CD4-positive, alpha-beta T cell treated with Interleukin-4 for 1 hour (primary cell): Measurements from ENCODE around the gene GJA10.
"Not testable (repeated sequence)": the region's sequence is repeated elsewhere in the genome, so short reads cannot be mapped to it uniquely, and the experiment has no call there.

Experiments
- DNase-seq, 2 donors: peaks; one replicate each; pipeline ENCODE4 v3.0.0-alpha.2; 2020 to 2022

Gene GJA10

DNA sequence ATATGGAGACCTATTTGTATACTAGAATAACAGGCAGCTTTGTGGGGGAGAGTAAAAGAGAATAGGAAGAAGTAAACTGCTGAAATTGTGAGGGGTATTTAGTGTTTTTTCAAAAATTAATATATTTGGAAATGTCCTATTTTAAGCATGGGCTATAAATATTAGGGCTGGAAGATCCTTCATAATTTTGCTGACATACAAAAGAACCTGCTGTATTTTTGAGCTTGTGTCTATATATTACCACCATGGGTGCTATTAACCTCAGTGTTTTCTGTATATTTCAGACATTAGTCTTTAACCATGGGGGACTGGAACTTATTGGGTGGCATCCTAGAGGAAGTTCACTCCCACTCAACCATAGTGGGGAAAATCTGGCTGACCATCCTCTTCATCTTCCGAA, at the start of gene GJA10:
TSS of gene GJA10 (plus strand) at position 301 of the 400 bp plus-strand sequence. CDS start at position 301, 0 bp downstream.
- no peak for DNase-seq

DNA sequence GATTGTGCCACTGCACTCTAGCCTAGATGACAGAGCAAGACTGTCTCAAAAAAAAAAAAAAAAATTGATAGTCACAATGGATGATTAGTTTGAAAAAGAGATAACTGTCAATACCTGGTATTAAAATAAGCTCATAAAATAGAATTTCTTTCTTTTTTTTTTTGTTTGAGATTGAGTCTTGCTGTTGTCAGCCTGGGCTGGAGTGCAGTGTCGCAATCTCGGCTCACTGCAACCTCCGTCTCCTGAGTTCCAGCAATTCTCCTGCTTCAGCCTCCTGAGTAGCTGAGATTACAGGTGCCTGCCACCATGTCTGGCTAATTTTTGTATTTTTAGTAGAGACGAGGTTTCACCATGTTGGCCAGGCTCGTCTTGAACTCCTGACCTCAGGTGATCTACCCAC, 46.8 kb upstream of the GJA10 start:
- DNase-seq: not testable (repeated sequence)

DNA sequence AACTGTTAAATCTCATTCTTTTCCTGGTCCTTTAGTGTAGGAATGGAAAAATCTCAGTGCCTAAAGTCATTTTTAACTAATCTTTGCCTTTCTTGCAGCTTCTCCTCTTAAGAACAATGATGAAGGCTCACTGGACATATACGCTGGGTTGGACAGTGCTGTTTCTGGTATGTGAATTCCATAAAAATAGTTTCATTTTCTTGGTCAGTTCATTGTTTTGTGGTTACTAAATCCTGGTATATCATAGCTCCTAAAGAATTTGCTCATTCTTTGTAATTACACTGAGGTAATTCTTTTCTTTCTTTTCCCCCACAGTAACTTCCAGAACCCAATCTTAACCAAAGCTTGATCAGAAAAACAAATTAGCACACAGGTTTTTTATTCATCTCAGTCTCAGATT, 41.2 kb upstream of the GJA10 start:
- DNase-seq: no peak

DNA sequence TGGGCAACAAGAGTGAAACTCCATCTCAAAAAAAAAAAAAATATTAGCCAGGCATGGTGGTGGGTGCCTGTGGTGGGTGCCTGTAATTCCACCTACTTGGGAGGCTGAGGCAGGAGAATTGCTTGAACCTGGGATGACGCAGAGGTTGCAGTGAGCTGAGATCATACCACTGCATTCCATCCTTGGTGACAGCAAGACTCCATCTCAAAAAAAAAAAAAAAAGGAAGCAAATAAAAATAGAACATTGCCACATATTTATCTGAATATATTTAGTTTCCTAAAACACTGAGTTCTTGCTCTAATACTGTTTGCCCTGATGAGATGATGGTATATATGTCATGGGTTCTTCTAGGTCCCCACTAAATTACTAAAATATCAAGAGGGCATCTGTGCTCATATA, 36.2 kb upstream of the GJA10 start:
- DNase-seq: no peak

DNA sequence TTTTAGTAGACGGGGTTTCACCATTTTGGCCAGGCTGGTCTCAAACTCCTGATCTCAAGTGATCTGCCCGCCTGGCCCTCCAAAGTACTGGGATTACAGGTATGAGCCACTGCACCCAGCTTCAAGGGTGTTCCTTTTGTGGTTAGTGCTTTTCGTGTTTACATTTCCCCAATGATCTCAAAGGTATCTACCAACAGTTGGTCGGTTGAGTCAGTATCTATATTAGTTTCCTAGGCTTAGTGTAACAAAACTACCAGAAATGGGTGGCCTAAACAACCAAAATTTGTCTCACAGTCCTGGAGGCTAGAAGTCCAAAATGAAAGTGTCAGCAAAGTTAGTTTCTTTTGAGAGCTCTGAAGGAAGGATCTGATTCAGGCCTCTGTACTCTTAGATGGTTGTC, 34.5 kb upstream of the GJA10 start:
- DNase-seq: no peak

DNA sequence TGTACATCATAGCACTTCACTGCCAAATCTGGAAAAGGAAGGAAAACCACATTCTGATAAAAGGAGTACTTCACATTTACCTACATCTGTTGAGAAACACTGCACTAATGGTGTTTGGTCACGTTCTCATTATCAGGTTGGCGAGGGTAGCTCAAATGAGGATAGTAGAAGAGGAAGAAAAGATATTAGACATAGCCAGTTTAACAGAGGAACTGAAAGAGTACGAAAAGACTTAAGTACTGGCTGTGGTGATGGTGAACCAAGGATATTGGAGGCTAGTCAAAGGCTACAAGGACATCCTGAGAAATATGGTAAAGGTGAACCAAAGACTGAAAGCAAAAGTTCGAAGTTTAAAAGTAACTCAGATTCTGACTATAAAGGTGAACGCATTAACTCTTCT, 32.0 kb upstream of the GJA10 start:
- DNase-seq: no peak

DNA sequence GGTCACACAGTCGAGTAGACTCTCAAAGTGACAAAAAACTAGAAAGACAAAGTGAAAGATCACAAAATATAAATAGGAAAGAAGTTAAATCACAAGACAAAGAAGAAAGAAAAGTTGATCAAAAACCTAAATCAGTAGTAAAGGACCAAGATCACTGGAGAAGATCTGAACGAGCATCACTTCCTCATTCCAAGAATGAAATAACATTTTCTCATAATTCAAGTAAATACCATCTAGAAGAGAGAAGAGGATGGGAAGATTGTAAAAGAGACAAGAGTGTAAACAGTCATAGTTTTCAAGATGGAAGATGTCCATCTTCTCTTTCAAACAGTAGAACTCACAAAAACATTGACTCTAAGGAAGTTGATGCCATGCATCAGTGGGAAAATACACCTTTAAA, 31.6 kb upstream of the GJA10 start:
- no peak for DNase-seq

DNA sequence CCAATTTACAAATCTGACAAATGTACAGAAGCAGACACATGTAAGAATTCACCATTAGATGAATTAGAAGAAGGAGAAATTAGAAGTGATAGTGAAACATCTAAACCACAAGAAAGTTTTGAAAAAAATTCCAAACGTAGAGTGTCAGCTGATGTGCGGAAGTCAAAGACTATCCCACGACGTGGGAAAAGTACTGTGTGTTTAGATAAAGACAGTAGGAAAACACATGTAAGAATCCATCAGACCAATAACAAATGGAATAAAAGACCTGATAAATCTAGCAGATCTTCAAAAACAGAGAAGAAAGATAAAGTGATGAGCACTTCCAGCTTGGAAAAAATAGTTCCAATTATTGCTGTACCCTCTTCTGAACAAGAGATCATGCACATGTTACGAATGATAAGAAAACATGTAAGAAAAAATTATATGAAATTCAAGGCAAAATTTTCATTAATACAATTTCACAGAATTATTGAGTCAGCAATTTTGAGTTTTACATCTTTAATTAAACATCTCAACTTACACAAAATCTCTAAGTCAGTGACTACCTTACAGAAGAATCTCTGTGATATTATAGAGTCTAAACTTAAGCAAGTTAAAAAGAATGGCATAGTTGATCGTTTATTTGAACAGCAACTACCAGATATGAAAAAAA, 28.1 kb upstream of the GJA10 start:
- DNase-seq: no peak

DNA sequence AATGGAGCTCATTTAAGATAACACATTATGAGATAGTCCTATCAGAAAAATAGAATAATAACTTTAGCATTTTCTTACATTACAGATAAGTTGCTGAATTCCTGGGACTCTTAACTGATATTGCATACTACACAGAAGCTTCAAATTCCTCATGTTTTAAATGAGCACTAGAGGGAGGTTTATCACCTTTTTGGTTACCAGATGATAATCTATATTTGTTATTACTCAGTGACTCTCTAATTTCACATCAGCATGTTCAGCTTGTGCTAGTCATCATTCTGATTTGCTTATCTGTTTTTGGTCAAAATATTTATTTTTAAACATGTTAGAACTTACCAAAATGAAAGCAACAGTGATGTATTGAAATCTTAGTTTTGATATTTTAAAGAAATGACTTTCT, 20.5 kb upstream of the GJA10 start:
- no peak for DNase-seq

DNA sequence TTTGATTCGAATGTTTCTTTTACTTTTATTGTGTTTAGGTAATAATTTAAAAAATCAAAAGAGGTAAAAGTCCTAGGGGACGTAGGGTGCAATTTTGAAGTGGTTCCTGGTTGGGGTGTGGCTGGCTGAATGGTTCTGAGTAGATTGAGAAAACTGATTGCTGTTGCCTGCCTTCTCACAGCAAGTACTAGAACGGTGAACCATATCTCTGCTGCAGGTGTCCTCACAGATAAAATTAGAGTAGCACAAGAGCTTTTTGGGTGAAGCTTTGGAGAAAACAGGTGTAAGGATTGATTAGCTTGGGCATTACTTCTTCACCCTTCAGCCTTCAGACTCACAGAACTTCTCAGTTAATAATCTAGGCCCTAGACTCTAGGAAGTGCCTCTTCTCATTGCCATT, 19.8 kb upstream of the GJA10 start:
- DNase-seq: no peak

DNA sequence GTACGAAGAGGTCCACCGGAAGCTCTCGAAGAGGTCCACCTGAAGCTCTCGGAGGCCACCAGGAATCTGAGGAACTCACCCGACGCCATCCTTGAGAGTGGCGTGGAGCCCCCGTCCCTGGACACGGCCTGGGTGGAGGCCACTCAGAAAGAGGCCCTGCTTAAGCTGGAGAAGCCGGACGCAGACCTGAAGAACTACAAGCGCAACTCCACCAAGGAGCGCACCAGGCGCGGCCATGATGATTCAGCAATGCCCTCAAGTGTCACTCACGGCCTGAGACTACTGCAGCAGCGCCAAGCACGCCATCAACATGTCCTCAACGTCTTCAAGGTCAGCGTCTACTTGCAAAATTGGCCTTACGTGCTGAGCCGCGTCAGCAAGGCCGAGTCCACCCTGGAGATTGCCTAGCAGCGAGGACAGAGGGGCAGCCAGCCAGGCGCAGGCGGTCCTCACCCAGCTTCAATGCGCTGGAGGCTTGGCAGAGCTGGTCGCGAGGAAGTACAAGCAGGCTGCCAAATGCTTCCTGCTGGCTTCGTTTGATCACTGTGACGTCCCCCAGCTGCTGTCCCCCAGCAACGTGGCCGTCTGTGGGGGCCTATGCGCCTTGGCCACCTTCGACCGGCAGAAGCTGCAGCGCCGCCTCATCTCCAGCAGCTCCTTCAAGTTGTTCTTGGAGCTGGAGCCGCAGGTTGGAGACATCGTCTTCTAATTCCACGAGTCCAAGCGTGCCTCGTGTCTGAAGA, 7.7 kb upstream of the GJA10 start:
- DNase-seq: no peak

DNA sequence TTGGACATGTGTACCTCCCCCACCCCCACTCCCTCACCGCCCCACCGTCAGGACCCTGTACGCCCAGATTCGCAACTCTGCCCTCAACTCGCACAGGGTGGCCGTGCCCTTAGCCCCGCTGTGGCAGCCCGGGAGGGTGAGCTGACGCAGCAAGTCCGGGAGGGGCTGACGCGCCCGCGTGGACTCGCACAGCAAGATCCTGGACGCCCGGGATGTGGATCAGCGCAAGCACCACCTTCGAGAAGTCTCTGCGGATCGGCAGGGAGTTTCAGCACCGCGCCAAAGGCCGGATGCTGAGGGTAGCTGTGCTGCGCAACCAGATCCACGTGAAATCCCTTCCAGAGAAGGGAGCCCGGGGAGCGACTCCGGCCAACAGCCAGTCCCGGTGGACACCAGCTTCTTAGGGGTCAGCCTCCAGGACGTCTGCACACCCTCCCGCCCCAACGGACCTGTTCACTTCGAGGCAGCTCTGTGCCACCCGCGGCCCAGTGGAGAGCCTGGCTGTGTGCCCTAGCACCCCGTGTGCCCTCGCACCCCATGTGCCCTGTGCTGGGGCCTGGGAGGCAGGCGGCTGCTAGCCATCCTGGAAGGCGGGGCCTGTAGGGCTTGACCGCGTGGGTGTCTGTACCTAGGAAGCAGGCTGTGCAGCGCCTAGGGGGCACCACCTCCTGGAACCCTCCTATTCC, 6.7 kb upstream of the GJA10 start:
- no peak for DNase-seq

DNA sequence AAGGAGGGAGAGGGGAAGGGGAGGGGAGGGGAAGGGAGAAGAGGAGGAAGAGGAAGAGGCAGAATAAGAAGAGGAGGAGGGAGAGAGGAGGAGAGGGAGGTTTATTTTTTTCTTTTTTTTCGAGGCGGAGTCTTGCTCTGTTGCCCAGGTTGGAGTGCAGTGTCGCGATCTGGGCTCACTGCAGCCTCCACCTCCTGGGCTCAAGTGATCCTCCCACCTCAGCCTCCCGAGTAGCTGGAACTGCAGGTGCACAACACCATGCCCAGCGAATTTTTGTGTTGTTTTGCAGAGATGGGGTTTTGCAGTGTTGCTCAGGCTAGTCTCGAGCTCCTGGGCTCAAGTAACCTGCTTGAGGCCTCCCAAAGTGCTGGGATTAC, 6.1 kb upstream of the GJA10 start:
- no peak for DNase-seq

DNA sequence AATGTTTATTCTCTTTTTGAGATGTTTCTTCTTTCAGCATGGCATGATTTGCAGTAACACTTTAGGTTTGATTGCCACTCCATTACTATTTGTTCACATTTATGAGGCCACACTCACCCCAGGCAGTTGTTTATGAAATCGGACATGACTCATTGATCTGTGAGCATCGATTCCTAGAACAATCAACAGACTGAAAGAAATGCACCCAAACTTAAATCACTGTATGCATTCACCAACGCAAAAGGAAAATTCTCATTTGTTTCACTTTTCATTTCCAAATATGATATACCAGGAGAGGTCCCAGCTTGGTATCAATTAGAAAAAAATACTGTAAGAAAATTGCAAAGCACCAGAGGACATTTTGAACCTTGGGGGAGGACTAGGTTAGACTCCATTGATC, 5.4 kb upstream of the GJA10 start:
- DNase-seq: no peak

DNA sequence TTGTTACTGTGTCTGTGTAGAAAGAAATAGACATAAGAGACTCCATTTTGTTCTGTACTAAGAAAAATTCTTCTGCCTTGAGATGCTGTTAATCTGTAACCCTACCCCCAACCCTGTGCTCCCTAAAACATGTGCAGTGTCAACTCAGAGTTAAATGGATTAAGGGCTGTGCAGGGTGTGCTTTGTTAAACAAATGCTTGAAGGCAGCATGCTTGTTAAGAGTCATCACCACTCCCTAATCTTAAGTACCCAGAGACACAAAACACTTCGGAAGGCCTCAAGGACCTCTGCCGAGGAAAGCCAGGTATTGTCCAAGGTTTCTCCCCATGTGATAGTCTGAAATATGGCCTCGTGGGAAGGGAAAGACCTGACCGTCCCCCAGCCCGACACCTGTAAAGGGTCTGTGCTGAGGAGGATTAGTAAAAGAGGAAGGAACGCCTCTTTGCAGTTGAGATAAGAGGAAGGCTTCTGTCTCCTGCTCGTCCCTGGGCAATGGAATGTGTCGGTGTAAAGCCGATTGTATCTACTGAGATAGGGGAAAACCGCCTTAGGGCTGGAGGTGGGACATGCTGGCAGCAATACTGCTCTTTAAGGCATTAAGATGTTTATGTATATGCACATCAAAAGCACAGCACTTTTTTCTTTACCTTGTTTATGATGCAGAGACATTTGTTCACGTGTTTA, 3.3 kb upstream of the GJA10 start:
- not testable (repeated sequence) for DNase-seq

DNA sequence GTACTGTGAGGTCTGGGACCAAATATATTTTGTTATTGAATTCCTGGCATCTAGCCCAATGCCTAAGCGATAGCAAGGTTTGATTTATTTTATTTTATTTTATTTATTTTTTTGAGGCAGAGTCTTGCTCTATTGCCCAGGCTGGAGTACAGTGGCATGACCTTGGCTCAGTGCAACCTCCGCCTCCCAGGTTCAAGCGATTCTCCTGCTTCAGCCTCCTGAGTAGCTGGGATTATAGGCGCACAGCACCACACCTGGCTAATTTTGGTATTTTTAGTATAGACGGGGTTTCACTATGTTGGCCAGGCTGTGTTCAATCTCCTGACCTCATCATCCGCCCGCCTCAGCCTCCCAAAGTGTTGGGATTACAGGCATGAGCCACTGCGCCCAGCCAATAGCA, 1.7 kb upstream of the GJA10 start:
- not testable (repeated sequence) for DNase-seq

DNA sequence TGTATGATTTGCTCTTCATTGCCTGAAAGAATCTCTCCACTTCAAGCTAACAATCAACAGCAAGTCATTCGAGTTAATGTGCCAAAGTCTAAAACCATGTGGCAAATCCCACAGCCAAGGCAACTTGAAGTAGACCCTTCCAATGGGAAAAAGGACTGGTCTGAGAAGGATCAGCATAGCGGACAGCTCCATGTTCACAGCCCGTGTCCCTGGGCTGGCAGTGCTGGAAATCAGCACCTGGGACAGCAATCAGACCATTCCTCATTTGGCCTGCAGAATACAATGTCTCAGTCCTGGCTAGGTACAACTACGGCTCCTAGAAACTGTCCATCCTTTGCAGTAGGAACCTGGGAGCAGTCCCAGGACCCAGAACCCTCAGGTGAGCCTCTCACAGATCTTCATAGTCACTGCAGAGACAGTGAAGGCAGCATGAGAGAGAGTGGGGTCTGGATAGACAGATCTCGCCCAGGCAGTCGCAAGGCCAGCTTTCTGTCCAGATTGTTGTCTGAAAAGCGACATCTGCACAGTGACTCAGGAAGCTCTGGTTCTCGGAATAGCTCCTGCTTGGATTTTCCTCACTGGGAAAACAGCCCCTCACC, 1.1 kb downstream of the GJA10 start:
- no peak for DNase-seq

DNA sequence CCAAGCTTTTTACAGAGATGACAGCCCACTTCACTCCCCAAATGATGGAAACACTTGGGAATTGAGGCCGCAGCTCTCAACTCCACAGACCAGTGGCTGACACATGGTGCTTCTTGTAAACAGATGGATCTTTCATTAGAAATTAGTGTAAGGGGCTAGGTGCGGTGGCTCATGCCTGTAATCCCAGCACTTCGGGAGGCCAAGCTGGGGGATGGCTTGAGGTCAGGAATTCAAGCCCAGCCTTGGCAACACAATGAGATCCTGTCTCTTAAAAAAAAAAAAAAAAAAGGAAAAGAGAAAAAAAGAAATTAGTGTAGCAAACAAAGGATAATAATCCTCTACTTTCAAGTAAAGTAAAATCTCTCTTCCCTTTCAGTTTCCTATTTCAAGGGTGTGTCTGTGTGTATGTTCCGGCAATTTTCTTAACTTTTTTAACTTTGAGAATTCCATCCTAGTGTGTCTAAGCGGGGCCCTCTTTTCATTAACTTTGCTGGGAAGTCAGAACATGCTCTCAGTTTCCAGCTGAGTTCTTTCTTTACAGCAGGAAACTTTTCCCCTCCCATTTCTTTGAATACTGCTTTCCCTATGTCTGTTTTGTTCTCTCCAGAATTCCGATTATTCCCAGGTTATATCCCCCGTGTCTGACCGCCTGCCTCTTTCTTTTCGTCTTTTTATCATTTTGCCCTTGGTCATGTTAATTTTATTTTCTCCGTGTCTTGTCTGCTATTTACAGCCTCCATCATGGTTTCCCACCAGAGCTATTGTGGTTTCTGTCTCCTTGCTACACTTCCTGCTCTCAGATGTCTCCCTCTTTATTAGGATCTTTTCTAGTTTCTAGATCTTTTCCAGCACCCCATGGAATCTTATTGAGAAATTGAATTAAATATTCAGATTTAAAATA, 16.0 kb downstream of the GJA10 start:
- DNase-seq: not testable (repeated sequence)

DNA sequence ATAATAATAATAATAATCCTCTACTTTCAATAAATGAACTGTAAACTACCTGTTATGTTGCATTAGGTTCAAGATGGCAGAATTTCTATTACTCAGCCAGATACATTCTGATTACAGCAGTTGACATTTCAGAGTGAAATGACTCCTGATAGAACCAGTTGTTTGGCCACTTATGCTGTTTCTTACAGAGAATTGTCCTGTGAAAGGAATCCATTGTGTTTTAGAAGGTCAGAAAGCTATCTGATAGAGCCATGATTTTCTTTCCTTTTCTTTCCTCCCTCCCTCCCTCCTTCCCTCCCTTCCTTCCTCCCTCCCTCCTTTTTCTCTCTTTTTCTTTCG, 16.6 kb downstream of the GJA10 start:
- no peak for DNase-seq

DNA sequence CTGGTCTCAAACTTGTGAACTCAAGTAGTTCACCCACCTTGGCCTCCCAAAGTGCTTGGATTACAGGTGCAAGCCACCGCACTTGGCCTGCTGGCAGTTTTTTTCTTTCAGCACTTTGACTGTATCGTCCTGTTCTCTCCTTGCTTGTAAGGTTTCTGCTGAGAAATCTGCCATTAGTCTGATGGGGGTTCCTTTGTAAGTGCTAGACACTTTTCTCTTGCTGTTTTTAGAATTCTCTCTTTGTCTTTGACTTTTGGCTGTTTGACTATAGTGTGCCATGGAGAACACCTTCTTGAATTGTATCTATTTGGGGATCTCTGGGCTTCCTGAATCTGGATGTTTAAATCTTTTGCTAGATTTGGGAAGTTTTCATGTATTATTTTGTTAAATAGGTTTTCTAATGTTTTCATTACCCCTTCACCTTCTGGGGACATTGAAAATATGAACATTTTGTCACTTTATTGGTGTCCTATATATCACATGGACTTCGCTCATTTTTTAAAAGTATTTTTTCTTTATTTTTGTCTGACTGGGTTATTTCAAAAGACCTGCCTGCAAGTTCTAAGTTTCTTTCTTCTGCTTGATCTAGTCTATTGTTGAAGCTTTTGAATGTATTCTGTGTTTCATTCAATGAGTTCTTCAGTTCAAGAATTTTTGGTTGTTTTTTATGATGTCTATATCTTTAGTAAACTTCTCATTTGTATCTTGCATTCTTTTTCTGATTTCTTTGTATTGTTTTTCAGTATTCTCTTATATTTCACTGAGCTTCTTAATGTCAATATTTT, 22.1 kb downstream of the GJA10 start:
- DNase-seq: no peak

DNA sequence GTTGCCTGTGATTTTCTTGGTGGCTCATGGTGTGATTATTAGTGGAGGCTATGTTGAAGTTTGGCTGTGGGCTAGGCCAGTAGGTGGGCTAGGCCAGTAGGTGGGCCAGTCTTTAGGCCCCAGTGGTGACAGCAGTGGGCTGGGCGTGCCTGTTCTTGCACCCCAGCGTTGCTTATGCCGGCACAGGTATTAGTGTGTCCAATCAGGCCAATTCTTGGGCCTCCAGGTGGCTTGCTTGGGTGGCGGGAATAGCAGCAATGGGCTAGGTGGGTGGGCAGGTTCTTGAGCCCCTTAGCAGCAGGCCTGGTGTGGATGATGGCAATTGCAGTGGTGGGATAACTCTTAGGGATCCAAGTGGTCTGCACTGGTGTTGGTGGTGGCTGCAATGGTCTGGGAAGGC, 22.9 kb downstream of the GJA10 start:
- no peak for DNase-seq
